T-helper 2 cell treated with Interferon-gamma antibody and Interleukin-4, amounts not matched to agents 5 μg/mL and 100 μg/mL, for 36 hours (primary cell): ENCODE results near the gene FAM43B.
"Not testable (repeated sequence)": the region's sequence is repeated elsewhere in the genome, so short reads cannot be mapped to it uniquely, and the experiment has no call there.

ENCODE experiments used
- DNase-seq: peaks from one replicate; pipeline ENCODE4 v3.0.0; 2021; ENCODE audit warnings: low spot score
- H3K27ac Mint-ChIP-seq: one replicate; pipeline ENCODE4 v1.8.0; 2021; ENCODE audit warnings: mild to moderate bottlenecking, mixed read lengths
- H3K27me3 Mint-ChIP-seq: one replicate; pipeline ENCODE4 v1.8.0; 2021; ENCODE audit warnings: low read depth, mixed read lengths
- H3K36me3 Mint-ChIP-seq: one replicate; pipeline ENCODE4 v1.8.0; 2021; ENCODE audit warnings: low read depth, mixed read lengths
- H3K4me1 Mint-ChIP-seq: one replicate; pipeline ENCODE4 v1.8.0; 2021; ENCODE audit warnings: low read depth, mixed read lengths
- H3K4me3 Mint-ChIP-seq: one replicate; pipeline ENCODE4 v1.8.0; 2022; ENCODE audit warnings: mild to moderate bottlenecking, moderate library complexity, mixed read lengths
- H3K9me3 Mint-ChIP-seq: one replicate; pipeline ENCODE4 v1.8.0; 2021; ENCODE audit warnings: mixed read lengths

The FAM43B gene, protein sequence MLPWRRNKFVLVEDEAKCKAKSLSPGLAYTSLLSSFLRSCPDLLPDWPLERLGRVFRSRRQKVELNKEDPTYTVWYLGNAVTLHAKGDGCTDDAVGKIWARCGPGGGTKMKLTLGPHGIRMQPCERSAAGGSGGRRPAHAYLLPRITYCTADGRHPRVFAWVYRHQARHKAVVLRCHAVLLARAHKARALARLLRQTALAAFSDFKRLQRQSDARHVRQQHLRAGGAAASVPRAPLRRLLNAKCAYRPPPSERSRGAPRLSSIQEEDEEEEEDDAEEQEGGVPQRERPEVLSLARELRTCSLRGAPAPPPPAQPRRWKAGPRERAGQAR

DNA sequence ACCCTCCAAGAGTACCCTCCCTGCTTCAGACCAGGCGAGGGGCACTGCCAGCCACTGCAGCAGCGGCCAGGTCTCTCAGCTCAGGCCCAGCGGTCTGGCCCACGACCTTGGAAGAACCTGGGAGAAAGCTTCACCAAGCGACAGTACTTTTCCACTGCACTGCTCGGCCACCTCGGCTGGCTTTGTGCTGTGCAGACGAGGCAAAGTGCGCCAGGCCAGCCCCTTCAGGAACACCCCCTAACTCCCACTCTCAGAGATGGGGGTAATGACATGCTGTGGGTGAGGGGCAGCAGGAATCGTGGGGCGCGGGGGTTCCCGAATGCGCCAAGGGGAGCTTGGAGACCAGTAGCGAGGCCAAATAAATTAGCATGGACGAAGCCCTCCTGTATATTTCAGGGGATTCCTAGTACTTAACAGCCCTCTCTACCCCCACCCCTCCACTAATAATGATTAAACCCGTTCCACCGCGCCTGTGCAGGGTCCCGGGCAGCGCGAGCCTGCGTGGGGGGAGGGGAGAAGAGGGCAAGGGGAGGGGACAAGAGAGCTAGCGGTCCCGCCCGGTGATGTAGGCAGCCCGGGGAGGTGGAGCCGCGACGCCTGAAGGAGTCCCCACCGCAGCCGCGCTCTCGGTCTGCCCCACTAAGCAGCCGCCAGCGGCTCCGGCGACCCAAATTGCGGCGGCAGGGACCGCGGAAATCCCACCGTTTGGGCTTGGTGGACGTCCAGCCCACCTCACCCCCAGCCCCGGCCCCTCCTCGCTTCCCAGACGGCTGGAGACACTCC lies at the start of gene FAM43B:
Gene FAM43B, plus strand, starts transcription at position 629 of the 783 bp plus-strand sequence. CDS start 401 bp downstream, outside the sequence.
- no peak for DNase-seq
- H3K27me3 Mint-ChIP-seq = peaks cover 42% of the 10 kb centered on the region
- no peaks in the 10 kb centered on the region for H3K4me1 Mint-ChIP-seq
- H3K36me3 Mint-ChIP-seq = no peaks in the 10 kb centered on the region
- H3K9me3 Mint-ChIP-seq = no peaks in the 10 kb centered on the region
- H3K4me3 Mint-ChIP-seq = no peak within 1 kb of the TSS
- no peak within 1 kb of the TSS for H3K27ac Mint-ChIP-seq

DNA sequence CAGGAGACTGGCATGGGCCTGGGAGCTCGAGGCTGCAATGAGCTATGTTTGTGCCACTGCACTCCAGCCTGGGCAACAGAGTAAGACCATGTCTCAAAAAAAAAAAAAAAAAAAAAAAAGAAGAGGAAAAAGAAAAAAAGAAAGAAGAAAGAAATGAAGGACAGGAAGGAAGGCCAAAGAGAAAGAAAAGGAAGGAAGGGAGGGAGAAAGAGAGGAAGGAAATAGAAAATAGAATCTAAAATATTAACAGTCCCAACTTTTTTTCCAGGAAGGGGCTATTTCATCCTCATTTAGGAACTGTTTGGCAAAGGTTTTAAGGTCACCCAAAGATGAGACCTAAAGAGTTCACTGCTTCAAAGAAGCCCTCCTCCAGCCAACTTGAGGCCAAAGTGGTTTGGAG lies 46.9 kb upstream of the FAM43B start:
- H3K4me3 Mint-ChIP-seq = peak overlapping the region; percentile 26
- peaks cover 13% of the 10 kb centered on the region for H3K4me1 Mint-ChIP-seq
- peaks cover 18% of the 10 kb centered on the region for H3K36me3 Mint-ChIP-seq
- H3K9me3 Mint-ChIP-seq = no peaks in the 10 kb centered on the region
- H3K27ac Mint-ChIP-seq = no peak overlapping the region
- DNase-seq = no peak
- no peaks in the 10 kb centered on the region for H3K27me3 Mint-ChIP-seq

DNA sequence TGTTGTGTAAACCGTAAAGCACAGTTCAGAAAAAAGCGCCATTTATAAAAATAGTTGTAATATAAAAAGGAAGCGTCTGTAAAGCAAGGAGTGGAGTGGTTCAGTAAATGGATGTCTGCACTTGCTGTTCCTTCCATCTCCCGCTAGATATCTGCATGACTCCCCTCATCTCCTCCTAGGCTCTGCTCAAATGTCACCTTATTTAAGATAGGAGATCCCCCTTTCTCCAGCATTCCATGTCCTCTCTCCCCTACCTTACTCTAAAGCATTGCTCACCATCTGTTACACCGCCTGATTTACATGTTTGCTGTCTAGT lies 45.2 kb upstream of the FAM43B start:
- H3K4me3 Mint-ChIP-seq = peak overlapping the region; percentile 98
- DNase-seq = no peak
- H3K27me3 Mint-ChIP-seq = peaks cover 4% of the 10 kb centered on the region
- no peaks in the 10 kb centered on the region for H3K9me3 Mint-ChIP-seq
- peaks cover 9% of the 10 kb centered on the region for H3K36me3 Mint-ChIP-seq
- H3K4me1 Mint-ChIP-seq = peaks cover 13% of the 10 kb centered on the region
- H3K27ac Mint-ChIP-seq = peak overlapping the region; percentile 93

DNA sequence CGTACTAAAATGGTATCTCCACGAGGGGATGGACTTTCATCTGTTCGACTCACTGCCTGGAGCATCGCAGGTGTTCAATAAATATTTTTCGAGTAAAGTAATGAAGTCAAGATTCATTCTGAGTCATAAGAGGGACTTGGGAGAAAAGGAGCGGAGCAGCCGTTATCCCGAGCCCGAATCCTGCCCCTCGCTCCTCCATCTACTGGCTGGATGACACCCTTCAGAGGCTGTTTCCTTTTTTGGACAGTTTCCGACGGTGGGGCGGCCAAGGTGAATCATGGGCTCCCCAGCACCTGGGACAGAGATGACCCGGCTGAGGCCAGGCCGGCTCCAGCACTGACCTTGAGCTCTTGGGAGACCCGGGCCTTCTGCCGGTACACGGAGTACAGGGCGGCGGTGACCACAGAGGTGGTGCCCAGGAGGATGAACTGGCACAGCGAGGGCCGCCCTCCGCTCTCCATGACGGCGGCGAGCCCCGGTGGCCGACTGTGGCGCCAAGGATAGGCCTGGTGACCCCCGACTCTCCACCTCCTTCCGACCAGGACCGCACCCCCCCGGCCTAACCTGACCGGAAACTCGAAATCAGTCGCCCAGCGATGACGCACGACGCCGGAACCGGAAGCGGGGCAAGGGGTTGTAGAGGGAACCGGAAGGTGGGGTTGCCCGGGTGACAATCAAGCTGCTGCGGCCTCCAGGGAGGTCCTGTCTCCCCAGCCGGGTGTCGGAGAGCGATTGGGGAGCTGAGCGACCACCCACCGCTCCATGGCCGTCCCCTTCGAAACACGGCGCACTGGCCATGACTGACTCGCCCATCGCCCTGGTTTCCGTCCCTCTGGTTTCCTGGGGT lies 44.6 kb upstream of the FAM43B start, which contains the start of gene MUL1:
Gene MUL1, minus strand, starts transcription at position 588 of the 847 bp plus-strand sequence. Its CDS starts 127 bp downstream, at position 461.
- Mint-ChIP-seq H3K27ac (peak within 1 kb of the TSS; percentile 93), H3K36me3 (peaks cover 8% of the 10 kb centered on the region), H3K9me3 (no peaks in the 10 kb centered on the region), H3K27me3 (peaks cover 4% of the 10 kb centered on the region), H3K4me1 (peaks cover 13% of the 10 kb centered on the region), H3K4me3 (peak within 1 kb of the TSS; percentile 98)
- DNase-seq = peak; percentile 92

DNA sequence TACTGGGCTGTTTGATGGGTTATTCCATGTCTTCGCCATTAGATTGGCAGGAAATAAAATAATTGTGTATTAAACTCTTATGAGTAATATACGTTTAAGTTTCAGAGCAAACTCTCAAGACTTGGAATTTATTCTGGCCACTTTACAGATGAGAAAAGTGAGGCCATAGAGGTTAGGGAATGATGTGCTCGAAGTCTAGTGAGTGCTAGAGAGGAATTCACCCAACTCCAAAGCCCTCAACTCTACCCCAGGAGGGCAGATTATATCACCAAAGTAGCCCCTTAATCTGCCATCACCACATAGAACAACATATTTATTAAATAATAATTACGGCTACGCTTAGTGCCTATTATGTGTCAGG lies 44.0 kb upstream of the FAM43B start:
- H3K9me3 Mint-ChIP-seq = no peaks in the 10 kb centered on the region
- peaks cover 4% of the 10 kb centered on the region for H3K27me3 Mint-ChIP-seq
- peak overlapping the region; percentile 93 for H3K27ac Mint-ChIP-seq
- DNase-seq = no peak
- peaks cover 8% of the 10 kb centered on the region for H3K36me3 Mint-ChIP-seq
- peak overlapping the region; percentile 98 for H3K4me3 Mint-ChIP-seq
- H3K4me1 Mint-ChIP-seq = peaks cover 13% of the 10 kb centered on the region

DNA sequence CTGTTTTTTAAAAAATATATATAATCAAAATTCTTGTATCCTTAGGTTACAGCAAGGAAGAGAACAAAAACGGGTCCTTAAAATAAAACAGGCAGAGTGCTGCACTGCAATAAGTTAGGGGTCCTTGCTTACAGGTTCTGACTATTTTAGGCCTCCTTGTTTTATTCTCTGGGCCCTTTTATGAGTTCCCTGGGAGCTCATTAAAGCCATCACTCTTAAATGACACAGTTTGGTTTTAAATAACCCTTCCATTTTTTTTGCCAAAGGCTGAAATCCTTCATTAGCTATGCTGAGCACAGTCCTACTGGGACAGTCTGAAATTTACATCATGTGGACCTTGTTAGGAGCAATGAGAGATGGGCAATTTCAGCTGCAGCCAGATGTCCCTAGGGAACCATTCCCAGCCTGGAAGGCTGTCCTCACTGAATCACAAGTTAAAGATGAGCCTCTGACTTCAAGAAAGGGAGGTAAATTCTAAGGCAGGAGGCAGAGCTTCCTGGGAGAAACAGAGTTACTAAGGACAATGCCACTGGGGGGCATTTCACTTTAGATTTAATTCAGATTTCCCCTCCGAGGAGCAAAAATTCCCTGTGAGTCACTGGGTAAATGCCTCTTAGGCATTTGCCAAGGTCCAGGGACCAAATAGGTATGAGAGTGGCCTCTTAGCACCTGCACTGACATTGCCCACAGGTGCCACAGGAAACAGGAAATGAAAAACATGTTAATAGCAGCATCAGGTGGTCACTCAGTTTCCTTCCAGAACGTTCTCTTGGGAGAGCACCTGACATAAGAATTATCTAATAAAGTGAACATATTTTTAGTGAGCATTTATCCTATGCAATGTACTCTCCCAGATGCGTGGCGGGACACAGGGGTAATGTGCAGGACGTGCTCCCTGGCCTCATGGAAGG lies 40.6 kb upstream of the FAM43B start:
- no peak overlapping the region for H3K4me3 Mint-ChIP-seq
- peaks cover 5% of the 10 kb centered on the region for H3K36me3 Mint-ChIP-seq
- H3K27ac Mint-ChIP-seq = no peak overlapping the region
- peaks cover 6% of the 10 kb centered on the region for H3K27me3 Mint-ChIP-seq
- no peak for DNase-seq
- no peaks in the 10 kb centered on the region for H3K9me3 Mint-ChIP-seq
- peaks cover 3% of the 10 kb centered on the region for H3K4me1 Mint-ChIP-seq

DNA sequence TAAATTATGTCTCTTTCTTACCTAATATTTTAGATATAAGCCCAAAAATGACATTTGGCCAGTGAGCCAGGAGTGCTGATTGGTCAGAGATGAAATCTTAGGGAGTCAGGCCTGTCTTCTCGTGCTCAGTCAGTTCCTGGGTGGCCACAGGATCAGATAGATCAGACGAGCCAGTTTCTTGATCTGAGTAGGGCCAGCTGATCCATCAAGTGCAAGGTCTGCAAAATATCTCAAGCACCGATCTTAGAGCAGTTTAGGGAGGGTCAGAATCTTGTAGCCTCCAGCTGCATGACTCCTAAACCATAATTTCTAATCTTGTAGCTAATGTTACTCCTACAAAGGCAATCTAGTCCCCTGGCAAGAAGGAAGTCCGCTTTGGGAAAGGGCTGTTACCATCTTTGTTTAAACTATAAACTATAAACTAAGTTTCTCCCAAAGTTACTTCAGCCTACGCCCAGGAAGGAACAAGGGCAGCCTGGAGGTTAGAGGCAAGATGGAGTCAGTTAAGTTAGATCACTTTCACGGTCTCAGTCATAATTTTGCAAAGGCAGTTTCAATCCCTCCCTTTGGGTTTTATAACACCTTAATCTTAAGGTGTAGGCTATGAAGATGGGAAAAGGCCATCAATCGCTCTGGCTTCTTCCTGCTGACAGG lies 32.6 kb upstream of the FAM43B start:
- H3K27ac Mint-ChIP-seq, H3K9me3 Mint-ChIP-seq, DNase-seq, H3K36me3 Mint-ChIP-seq, H3K27me3 Mint-ChIP-seq, H3K4me3 Mint-ChIP-seq: not testable (repeated sequence)
- peaks cover 12% of the 10 kb centered on the region for H3K4me1 Mint-ChIP-seq

DNA sequence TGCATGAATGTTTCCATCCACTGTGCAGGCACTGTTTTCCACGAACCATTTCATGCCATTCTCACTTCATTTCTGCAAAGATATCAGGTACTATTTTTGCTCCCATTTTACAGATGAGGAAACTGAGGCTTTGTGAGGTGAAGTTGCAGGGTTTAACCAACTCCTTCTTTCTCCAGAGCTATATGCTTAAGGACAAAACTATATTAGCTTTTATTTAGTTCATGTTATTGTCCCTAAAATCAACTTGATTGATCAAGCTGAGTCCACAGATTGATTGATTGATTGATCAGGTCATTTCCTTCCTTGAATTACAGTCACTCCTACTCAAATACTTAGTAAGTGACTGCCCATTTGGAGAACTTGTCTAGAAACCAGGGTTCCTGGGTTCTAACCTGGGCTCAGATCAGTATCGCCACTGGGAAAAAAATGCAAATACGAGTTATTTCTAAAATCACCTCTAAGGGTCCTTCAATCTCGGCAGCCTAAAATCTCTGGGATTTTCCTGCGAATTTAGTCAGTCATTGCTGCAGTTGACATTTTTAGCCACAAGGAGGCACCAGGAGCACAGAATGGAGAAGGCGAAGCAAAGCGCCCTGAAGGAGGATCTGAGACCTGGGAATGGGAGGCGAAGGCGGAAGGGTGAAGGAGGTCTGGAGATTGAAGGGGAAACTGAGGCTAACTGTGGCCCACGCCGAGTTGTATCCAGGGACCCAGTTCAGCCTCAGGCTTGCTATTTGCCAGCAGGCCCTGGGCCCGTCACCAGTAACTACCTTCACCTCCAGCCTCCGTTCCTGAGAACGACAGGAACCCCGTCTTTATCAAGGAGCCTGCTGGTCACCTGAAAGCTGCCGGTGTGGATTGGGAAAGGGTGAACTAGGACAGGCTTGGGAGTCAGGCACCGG lies 30.2 kb upstream of the FAM43B start:
- H3K4me1 Mint-ChIP-seq = peaks cover 12% of the 10 kb centered on the region
- no peak overlapping the region for H3K27ac Mint-ChIP-seq
- H3K4me3 Mint-ChIP-seq = no peak overlapping the region
- no peaks in the 10 kb centered on the region for H3K36me3 Mint-ChIP-seq
- H3K27me3 Mint-ChIP-seq = peaks cover 11% of the 10 kb centered on the region
- peak; percentile 41 for DNase-seq
- no peaks in the 10 kb centered on the region for H3K9me3 Mint-ChIP-seq

DNA sequence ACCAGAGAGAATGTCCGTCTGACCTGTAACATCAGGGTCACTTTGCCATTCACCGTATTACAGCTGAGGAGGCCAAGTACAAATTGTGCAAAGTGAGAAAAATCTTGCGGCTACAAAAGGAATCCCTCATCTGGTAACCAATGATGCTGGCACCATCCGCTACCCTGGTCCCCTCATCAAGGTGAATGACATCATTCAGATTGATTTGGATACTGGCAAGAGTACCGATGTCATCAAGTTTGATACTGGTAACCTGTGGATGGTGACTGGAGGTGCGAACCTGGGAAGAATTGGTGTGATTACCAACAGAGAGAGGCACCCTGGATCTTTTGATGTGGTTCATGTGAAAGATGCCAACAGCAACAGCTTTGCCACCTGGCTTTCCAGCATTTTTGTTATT lies 26.1 kb upstream of the FAM43B start:
- peaks cover 6% of the 10 kb centered on the region for H3K4me1 Mint-ChIP-seq
- peaks cover 31% of the 10 kb centered on the region for H3K27me3 Mint-ChIP-seq
- H3K27ac Mint-ChIP-seq = no peak overlapping the region
- DNase-seq = no peak
- H3K4me3 Mint-ChIP-seq = no peak overlapping the region
- H3K36me3 Mint-ChIP-seq = no peaks in the 10 kb centered on the region
- H3K9me3 Mint-ChIP-seq = no peaks in the 10 kb centered on the region

DNA sequence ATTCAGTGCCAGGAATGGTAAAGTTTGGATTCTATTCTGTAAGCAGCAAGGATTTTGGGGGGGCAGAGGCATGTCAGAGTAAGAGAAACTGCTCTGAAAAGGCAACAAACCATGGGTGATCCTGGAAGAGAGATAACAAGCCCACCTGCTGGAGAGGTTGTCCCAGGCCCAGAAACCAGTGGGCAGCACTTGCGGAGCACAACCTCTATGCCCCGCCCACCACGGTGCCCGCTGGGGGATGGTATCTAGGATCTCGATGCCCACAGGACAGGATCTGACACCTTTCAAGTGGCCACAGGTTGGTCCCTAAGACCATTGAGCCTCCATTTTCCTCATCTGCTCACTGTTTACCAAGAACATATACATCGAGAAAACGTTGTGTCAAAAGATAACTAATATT lies 24.2 kb upstream of the FAM43B start:
- no peak for DNase-seq
- H3K27me3 Mint-ChIP-seq = peaks cover 32% of the 10 kb centered on the region
- H3K36me3 Mint-ChIP-seq = no peaks in the 10 kb centered on the region
- no peaks in the 10 kb centered on the region for H3K9me3 Mint-ChIP-seq
- H3K27ac Mint-ChIP-seq = no peak overlapping the region
- no peaks in the 10 kb centered on the region for H3K4me1 Mint-ChIP-seq
- H3K4me3 Mint-ChIP-seq = no peak overlapping the region

DNA sequence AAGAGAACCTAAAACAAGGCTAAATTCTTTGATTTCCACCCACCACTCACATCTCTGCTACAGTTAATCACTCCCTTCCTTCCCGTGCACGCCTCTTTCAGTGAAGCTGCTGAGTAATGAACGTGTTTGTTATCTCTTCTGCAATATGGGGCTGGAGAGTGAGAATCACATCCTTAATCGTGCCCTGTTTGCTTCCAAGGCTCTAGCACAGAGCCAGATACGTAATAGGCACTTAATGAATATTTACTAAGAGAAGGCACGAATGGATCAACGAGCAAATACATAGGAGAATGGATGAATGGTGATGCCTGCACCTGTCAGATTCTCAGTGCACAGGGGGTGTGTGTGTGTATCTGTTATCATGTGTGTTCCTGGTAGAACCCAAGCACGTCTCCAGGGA lies 22.1 kb upstream of the FAM43B start:
- H3K27me3 Mint-ChIP-seq = peaks cover 35% of the 10 kb centered on the region
- H3K36me3 Mint-ChIP-seq = no peaks in the 10 kb centered on the region
- H3K4me3 Mint-ChIP-seq = no peak overlapping the region
- no peak for DNase-seq
- no peaks in the 10 kb centered on the region for H3K4me1 Mint-ChIP-seq
- no peaks in the 10 kb centered on the region for H3K9me3 Mint-ChIP-seq
- no peak overlapping the region for H3K27ac Mint-ChIP-seq

DNA sequence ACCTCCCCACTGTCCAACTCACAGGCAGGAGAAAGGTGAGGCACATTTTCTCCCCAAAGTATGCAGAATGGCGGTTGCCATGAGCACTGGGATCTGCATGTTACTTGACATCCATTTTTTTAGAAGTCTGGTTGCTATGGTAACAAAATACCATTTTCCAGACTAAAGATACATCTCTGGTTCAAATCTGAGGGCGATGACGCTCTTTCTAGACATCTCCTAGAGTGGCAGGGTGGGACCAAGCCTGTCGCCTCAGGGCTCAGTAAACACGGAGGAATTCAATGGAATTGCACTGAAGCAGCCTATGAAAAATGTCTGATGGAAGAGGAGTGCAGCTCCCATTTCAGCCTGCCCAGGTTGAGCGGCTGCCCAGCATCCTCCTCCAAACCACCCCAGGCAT lies 21.5 kb upstream of the FAM43B start:
- no peak for DNase-seq
- Mint-ChIP-seq H3K27me3 (peaks cover 33% of the 10 kb centered on the region), H3K4me3 (no peak overlapping the region), H3K27ac (no peak overlapping the region), H3K9me3 (no peaks in the 10 kb centered on the region), H3K36me3 (no peaks in the 10 kb centered on the region), H3K4me1 (no peaks in the 10 kb centered on the region)
